OCI-LY3 (cell line): Measurements from ENCODE around the gene KLHL3.

Experiments used
- H2AFZ ChIP-seq: fragments of 200-600, 300-600 bp; shearing (Covaris generic); 2 replicates; pipeline ENCODE4 v1.6.0; 2014; ENCODE audit warnings: antibody characterized with exemption, low read depth, low read length
- H3K27ac ChIP-seq: fragments of 200-600, 300-600 bp; sonication (generic); 2 replicates; pipeline ENCODE4 v1.5.1; 2014; ENCODE audit warnings: mild to moderate bottlenecking, low read length, moderate library complexity, mixed read lengths
- H3K27me3 ChIP-seq: fragments of 200-600, 300-600 bp; sonication (generic); 2 replicates; pipeline ENCODE4 v1.6.1; 2014; ENCODE audit warnings: low read depth, low read length, mixed read lengths
- H3K36me3 ChIP-seq: fragments of 200-600, 300-600 bp; sonication (generic); replicated peaks from 2 replicates; pipeline ENCODE3; 2014; ENCODE audit warnings: low read depth, low read length, mixed read lengths
- H3K4me1 ChIP-seq: fragments of 300-600, 200-600 bp; sonication (generic); 2 replicates; pipeline ENCODE4 v1.6.1; 2014; ENCODE audit warnings: low read length, mixed read lengths
- H3K4me2 ChIP-seq: fragments of 200-600, 300-600 bp; sonication (generic); 2 replicates; pipeline ENCODE4 v1.6.1; 2014; ENCODE audit warnings: low read length, mixed read lengths
- H3K4me3 ChIP-seq: fragments of 300-600, 200-600 bp; sonication (generic); 2 replicates; pipeline ENCODE4 v1.5.1; 2014; ENCODE audit warnings: antibody characterized with exemption, mild to moderate bottlenecking, low read length, moderate library complexity
- H3K79me2 ChIP-seq: fragments of 300-600, 200-600 bp; shearing (Covaris generic); 2 replicates; pipeline ENCODE4 v1.6.1; 2014; ENCODE audit warnings: mild to moderate bottlenecking, low read length, mixed read lengths
- H3K9ac ChIP-seq: fragments of 300-600, 200-600 bp; shearing (Covaris generic); 2 replicates; pipeline ENCODE4 v1.6.0; 2014; ENCODE audit warnings: mild to moderate bottlenecking, low read length, moderate library complexity
- H3K9me3 ChIP-seq: fragments of 200-600, 300-600 bp; shearing (Covaris generic); 2 replicates; pipeline ENCODE4 v1.6.1; 2014; ENCODE audit warnings: low read length, mixed read lengths; ENCODE audit not compliant: insufficient read depth
- H4K20me1 ChIP-seq: fragments of 200-600, 300-600 bp; sonication (generic); 2 replicates; pipeline ENCODE4 v1.6.1; 2016; ENCODE audit warnings: low read length, mixed read lengths; ENCODE audit not compliant: insufficient read depth
- CTCF ChIP-seq: fragments of 200-600, 300-600 bp; sonication (generic); IDR thresholded peaks from 2 replicates; pipeline ENCODE4 v1.5.1; 2014; ENCODE audit warnings: antibody characterized with exemption, low read length, low read depth
- EZH2phosphoT487 ChIP-seq: fragments of 200-600 bp; shearing (Covaris generic); IDR thresholded peaks from 2 replicates; pipeline ENCODE4 v1.6.1; 2018; ENCODE audit warnings: antibody characterized with exemption, mixed run types, low read depth

The KLHL3 gene

GRCh38 chr5:137602721-137603273, 133.1 kb downstream of the KLHL3 start:
- TF ChIP-seq CTCF (no peak), EZH2phosphoT487 (no peak)
- Histone ChIP-seq H3K27me3 (peaks cover 21% of the 10 kb centered on the region), H3K36me3 (no peaks in the 10 kb centered on the region), H3K4me1 (no peaks in the 10 kb centered on the region), H2AFZ (no peak overlapping the region), H3K4me2 (no peak overlapping the region), H3K79me2 (no peaks in the 10 kb centered on the region), H3K9me3 (no peaks in the 10 kb centered on the region), H3K4me3 (no peak overlapping the region), H4K20me1 (no peaks in the 10 kb centered on the region), H3K9ac (no peak overlapping the region), H3K27ac (no peak overlapping the region)

GRCh38 chr5:137600721-137601360, 135.0 kb downstream of the KLHL3 start:
- H4K20me1 ChIP-seq: no peaks in the 10 kb centered on the region
- no peaks in the 10 kb centered on the region for H3K4me1 ChIP-seq
- H3K9ac ChIP-seq: no peak overlapping the region
- H3K4me2 ChIP-seq: no peak overlapping the region
- no peak overlapping the region for H2AFZ ChIP-seq
- no peaks in the 10 kb centered on the region for H3K9me3 ChIP-seq
- no peak for TF ChIP-seq EZH2phosphoT487
- TF ChIP-seq CTCF: no peak
- no peaks in the 10 kb centered on the region for H3K36me3 ChIP-seq
- no peak overlapping the region for H3K27ac ChIP-seq
- peaks cover 10% of the 10 kb centered on the region; the same call in 1 of the 2 replicates for H3K27me3 ChIP-seq
- H3K4me3 ChIP-seq: no peak overlapping the region
- no peaks in the 10 kb centered on the region for H3K79me2 ChIP-seq

- Histone ChIP-seq H3K9ac (no peak overlapping the region), H4K20me1 (no peaks in the 10 kb centered on the region), H3K4me1 (no peaks in the 10 kb centered on the region), H3K36me3 (no peaks in the 10 kb centered on the region), H2AFZ (no peak overlapping the region), H3K27me3 (peaks cover 10% of the 10 kb centered on the region; the same call in 1 of the 2 replicates), H3K4me2 (no peak overlapping the region), H3K27ac (no peak overlapping the region), H3K4me3 (no peak overlapping the region), H3K79me2 (no peaks in the 10 kb centered on the region), H3K9me3 (no peaks in the 10 kb centered on the region)
- TF ChIP-seq EZH2phosphoT487: no peak
- TF ChIP-seq CTCF: no peak
Observed at GRCh38 chr5:137599457-137599856, 136.4 kb downstream of the KLHL3 start.

- Histone ChIP-seq H3K9ac (no peak overlapping the region), H3K4me3 (no peak overlapping the region), H3K27ac (no peak overlapping the region), H3K36me3 (no peaks in the 10 kb centered on the region), H3K4me1 (no peaks in the 10 kb centered on the region), H4K20me1 (no peaks in the 10 kb centered on the region), H3K27me3 (peaks cover 10% of the 10 kb centered on the region; the same call in 1 of the 2 replicates), H3K79me2 (no peaks in the 10 kb centered on the region), H2AFZ (no peak overlapping the region), H3K9me3 (no peaks in the 10 kb centered on the region), H3K4me2 (no peak overlapping the region)
- TF ChIP-seq CTCF: no peak
- TF ChIP-seq EZH2phosphoT487: no peak
Observed at GRCh38 chr5:137598399-137598798, 137.5 kb downstream of the KLHL3 start.
